NCI-H146 treated with DMSO at 0.1 percent for 48 hours (cell line): Measurements from ENCODE around the gene PSG1.
"Not testable (repeated sequence)": the region's sequence is repeated elsewhere in the genome, so short reads cannot be mapped to it uniquely, and the experiment has no call there.

ENCODE experiments used
- DNase-seq: peaks from one replicate; lab custom pipeline; 2025; ENCODE audit not compliant: unreplicated experiment; lab: John Stamatoyannopoulos, UW

The PSG1 gene

GRCh38 chr19:42831221-42832019 lies 48.1 kb downstream of the PSG1 start:
- DNase-seq = no peak

- not testable (repeated sequence) for DNase-seq
Measured at GRCh38 chr19:42821306-42821977, 58.1 kb downstream of the PSG1 start.

GRCh38 chr19:42819960-42820650 lies 59.4 kb downstream of the PSG1 start:
- not testable (repeated sequence) for DNase-seq

GRCh38 chr19:42816894-42817293 lies 62.6 kb downstream of the PSG1 start:
- no peak for DNase-seq
